Measurements from ENCODE around the gene STATH. TPM values are rescaled to one million over a fixed set of nuclear protein-coding genes. Genes with fewer than 3 reads are reported as not detected.
A peak's percentile ranks its signal among the peaks of the same experiment; 100 is the strongest.
"Not testable (repeated sequence)": the region's sequence is repeated elsewhere in the genome, so short reads cannot be mapped to it uniquely, and the experiment has no call there.

The STATH gene, protein sequence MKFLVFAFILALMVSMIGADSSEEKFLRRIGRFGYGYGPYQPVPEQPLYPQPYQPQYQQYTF
- not detected for total RNA-seq

DNA sequence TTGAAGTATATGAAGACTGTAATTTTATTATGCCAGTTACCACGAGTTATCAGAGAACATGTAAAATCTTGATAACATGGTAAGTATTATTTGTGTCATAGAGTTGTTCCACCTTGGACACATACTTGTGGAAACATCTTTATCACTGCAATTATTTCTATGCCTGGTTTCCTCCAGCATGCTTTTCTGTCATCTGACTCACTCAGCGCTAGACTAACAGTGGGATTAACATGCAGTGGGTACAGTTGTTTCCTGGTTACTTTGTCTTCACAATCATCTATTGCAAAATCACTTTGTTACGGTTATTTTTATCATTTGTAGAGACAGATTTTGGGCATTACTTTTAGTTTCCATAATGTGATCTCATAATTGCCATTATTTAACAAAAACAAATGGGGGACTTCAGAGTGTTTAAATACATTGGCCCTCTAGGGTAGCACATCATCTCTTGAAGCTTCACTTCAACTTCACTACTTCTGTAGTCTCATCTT, at the start of gene STATH:
TSS of gene STATH (plus strand) at position 441 of the 491 bp plus-strand sequence. CDS start 2,472 bp downstream, outside the sequence.
- no peak for DNase-seq (ENCODE audit: low spot score)

- no peak for DNase-seq (ENCODE audit: low spot score)
These were observed 44.2 kb upstream of the STATH start for GRCh38 chr4:69951602-69952001.

- DNase-seq (ENCODE audit: low spot score): no peak
These were observed 38.6 kb upstream of the STATH start for GRCh38 chr4:69957209-69957608.

DNA sequence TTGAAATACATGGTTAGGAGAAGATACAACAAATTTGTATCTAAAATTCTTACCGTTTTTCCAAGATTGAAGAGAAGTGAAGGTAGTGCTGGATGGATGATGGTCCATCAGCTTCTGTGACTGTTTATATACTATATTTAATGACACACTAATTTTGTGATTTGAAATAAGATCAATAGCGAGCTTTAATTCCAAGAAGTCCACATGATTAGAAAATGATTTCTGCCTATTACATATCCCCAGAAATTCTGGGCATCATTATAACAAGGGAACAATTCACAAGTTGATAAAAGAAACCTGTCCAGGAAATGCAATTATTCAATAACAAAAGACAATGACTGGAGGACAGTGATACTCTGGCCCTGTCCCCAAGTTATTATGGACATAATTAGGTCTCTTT, 30.1 kb upstream of the STATH start, which contains the start of gene CSN2:
TSS of gene CSN2 (minus strand) at position 101 of the 400 bp plus-strand sequence. CDS start 4,733 bp downstream, outside the sequence.
- no peak for DNase-seq (ENCODE audit: low spot score)

DNA sequence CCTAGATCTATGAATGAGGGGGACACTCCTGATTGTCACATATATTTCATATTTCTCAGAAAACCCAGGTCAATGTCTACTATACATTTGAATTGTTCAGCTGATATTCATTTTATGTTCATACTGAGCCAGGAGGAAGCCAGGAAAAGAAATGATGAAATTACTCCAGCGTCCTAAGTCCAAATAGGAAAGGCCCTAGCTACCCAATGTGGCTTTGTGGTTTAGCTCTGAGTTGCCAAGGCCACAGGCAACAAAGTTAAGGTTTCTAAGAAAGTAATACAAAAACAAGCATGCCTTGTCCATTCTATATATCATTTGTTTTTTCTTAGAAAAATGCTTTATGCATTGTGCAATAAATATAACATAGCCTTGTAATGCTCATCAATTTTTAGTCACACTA, 25.7 kb upstream of the STATH start:
- no peak for DNase-seq (ENCODE audit: low spot score)

DNA sequence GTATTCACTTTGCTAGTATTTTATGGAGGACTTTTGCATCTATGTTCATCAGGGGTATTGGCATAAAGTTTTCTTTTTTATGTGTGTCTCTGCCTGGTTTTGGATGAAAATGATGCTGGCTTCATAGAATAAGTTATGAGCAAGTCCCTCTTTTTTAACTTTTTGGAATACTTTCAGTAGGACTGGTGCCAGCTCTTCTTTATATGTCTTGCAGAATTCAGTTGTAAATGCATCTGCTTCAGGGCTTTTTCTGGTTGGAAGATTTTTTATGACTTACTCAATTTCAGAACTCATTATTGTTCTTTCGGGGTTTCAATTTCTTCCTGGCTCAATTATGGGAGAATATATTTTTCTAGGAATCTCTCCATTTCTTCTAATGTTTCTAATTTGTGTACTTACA, 21.1 kb upstream of the STATH start:
- no peak for DNase-seq (ENCODE audit: low spot score)

DNA sequence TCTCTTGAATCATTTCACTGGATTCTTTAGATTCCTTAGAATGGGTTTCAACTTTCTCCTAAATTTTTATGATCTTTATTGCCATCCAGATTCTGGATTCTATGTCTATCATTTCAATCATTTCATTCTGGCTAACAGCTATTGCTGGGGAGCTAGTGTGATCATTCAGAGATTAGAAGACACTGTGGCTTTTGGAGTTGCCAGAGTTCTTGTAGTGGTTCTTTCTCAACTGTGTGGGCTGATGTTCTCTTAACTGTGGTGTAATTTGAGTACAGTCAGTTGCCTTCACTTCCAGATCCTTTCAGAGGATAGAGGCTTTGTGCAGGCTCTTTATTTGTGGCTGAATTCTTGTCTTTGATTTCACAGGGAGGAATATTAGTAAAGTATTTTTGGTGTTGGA, 18.2 kb upstream of the STATH start:
- no peak for DNase-seq (ENCODE audit: low spot score)

DNA sequence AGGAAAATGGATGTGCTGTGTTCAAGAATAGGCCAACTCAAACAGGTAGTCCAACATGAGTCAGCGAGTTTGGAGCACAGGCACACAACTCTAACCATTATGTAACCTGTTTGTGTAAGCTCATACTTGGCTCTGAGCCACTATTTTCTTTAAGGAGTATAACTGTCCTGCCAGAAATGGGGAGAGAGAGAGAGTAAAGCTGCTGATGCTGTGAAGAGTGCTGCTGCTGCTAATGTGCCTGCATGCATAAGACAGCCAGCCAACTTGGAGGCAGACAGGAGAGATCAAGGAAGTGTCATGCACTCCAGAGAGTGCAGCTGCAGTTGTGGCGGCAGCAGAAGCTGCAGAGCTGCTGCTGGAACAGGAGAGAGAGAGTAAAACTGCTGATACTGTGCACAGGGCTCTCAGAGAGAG, 11.7 kb upstream of the STATH start:
- DNase-seq (ENCODE audit: low spot score): peak; percentile 55

GRCh38 chr4:69986663-69987062, 9.1 kb upstream of the STATH start:
- DNase-seq (ENCODE audit: low spot score): no peak

GRCh38 chr4:69991016-69991415, 4.8 kb upstream of the STATH start:
- DNase-seq (ENCODE audit: low spot score): no peak

DNA sequence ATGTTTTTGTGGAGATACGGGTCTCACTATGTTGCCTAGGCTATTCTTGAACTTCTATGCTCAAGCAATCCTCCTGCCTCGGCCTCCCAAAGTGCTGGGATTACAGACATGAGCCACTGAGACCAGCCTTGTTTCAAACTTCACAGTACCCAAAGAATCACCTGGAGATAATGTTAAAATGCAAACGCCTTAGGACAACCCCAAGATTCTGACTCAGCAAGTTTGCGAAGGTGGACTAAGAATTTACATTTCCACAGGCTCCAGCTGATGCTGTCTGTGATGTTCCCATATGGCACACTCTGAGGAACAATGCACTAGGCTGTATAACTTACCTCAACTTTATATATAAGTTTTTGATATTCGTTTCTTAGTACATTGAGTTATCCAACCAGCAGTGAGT, 984 bp upstream of the STATH start:
- DNase-seq (ENCODE audit: low spot score): no peak

GRCh38 chr4:69999420-69999819, 3.7 kb downstream of the STATH start:
- no peak for DNase-seq (ENCODE audit: low spot score)

GRCh38 chr4:70000711-70001110, 4.9 kb downstream of the STATH start:
- no peak for DNase-seq (ENCODE audit: low spot score)

GRCh38 chr4:70002507-70002906, 6.7 kb downstream of the STATH start:
- DNase-seq (ENCODE audit: low spot score): no peak

GRCh38 chr4:70008771-70009170, 13.0 kb downstream of the STATH start:
- DNase-seq (ENCODE audit: low spot score): no peak

- DNase-seq (ENCODE audit: low spot score): not testable (repeated sequence)
These were observed 23.2 kb downstream of the STATH start for GRCh38 chr4:70019006-70019405.

GRCh38 chr4:70023218-70023617, 27.5 kb downstream of the STATH start:
- DNase-seq (ENCODE audit: low spot score): no peak

- DNase-seq (ENCODE audit: low spot score): no peak
These were observed 31.2 kb downstream of the STATH start for GRCh38 chr4:70027011-70027410.

GRCh38 chr4:70028159-70028558, 32.4 kb downstream of the STATH start, which contains the start of gene HTN3:
Gene HTN3 (plus strand): TSS chr4:70028459. CDS start chr4:70030741, 2,282 bp downstream.
- DNase-seq (ENCODE audit: low spot score): not testable (repeated sequence)

- not testable (repeated sequence) for DNase-seq (ENCODE audit: low spot score)
These were observed 41.8 kb downstream of the STATH start for GRCh38 chr4:70037559-70037958.

GRCh38 chr4:70039928-70040327, 44.2 kb downstream of the STATH start:
- DNase-seq (ENCODE audit: low spot score): not testable (repeated sequence)

- DNase-seq (ENCODE audit: low spot score): no peak
These were observed 46.0 kb downstream of the STATH start for GRCh38 chr4:70041652-70042286.

DNA sequence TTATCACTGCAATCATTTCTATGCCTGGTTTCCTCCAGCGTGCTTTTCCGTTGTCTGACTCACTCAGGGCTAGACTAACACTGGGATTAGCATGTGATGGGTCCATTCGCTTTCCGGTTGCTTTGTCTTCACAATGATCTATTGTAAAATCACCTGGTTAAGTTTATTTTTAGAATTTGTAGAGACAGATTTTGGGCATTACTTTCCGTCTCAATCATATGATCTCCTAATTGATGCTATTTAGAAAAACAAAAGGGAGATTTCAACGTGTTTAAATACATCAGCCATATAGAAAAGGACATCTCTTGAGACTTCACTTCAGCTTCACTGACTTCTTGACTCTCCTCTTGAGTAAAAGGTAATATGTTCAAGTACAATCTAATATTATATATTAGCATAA, 54.4 kb downstream of the STATH start, which contains the start of gene HTN1:
TSS of gene HTN1 (plus strand) at position 301 of the 400 bp plus-strand sequence. CDS start 2,639 bp downstream, outside the sequence.
- not testable (repeated sequence) for DNase-seq (ENCODE audit: low spot score)
